ENCODE data around the gene RNF152. TPM values are rescaled to one million over a fixed set of nuclear protein-coding genes. Genes with fewer than 3 reads are reported as not detected.
A peak's percentile ranks its signal among the peaks of the same experiment; 100 is the strongest.

The RNF152 gene
- total RNA-seq, 1 donor from 2014 or later, result 76.4 TPM

GRCh38 chr18:61833978-61834377 lies 58.8 kb downstream of the RNF152 start:
- DNase-seq (ENCODE audit: extremely low spot score, unreplicated experiment), result no peak
- H3K36me3 Mint-ChIP-seq (ENCODE audit: unreplicated experiment), result peaks cover 39% of the 10 kb centered on the region
- peaks cover 63% of the 10 kb centered on the region for H3K4me1 Mint-ChIP-seq (ENCODE audit: unreplicated experiment)
- no peak overlapping the region for H3K4me3 Mint-ChIP-seq (ENCODE audit: unreplicated experiment)
- peaks cover 11% of the 10 kb centered on the region for H3K9me3 Mint-ChIP-seq (ENCODE audit: unreplicated experiment)
- H3K27ac Mint-ChIP-seq (ENCODE audit: unreplicated experiment), result peak overlapping the region; percentile 84
- H3K27me3 Mint-ChIP-seq (ENCODE audit: unreplicated experiment), result no peaks in the 10 kb centered on the region
- TF ChIP-seq, protein P1, sequence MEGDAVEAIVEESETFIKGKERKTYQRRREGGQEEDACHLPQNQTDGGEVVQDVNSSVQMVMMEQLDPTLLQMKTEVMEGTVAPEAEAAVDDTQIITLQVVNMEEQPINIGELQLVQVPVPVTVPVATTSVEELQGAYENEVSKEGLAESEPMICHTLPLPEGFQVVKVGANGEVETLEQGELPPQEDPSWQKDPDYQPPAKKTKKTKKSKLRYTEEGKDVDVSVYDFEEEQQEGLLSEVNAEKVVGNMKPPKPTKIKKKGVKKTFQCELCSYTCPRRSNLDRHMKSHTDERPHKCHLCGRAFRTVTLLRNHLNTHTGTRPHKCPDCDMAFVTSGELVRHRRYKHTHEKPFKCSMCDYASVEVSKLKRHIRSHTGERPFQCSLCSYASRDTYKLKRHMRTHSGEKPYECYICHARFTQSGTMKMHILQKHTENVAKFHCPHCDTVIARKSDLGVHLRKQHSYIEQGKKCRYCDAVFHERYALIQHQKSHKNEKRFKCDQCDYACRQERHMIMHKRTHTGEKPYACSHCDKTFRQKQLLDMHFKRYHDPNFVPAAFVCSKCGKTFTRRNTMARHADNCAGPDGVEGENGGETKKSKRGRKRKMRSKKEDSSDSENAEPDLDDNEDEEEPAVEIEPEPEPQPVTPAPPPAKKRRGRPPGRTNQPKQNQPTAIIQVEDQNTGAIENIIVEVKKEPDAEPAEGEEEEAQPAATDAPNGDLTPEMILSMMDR (IDR thresholded peaks at IDR 0.05), result no peak

DNA sequence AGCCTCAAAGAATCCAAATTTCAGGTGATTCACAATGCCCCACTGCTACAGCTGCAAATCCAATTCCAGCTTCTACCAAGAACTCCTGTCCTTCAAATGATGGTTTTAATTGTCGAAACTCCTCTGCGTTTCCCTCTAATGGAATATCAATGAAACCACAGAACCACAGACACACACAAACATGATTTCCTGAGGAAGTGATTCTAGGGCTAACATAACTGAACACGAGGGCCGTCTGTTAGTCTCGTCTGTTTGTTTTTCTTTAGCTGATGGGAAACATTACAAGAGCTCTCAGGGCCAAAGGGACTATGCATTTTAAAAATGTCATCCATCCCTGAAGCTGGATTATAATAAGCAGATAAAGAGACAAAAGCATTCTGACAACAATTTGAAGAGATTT lies 59.4 kb downstream of the RNF152 start:
- Mint-ChIP-seq H3K27me3 (ENCODE audit: unreplicated experiment) (no peaks in the 10 kb centered on the region), H3K36me3 (ENCODE audit: unreplicated experiment) (peaks cover 35% of the 10 kb centered on the region), H3K4me1 (ENCODE audit: unreplicated experiment) (peaks cover 65% of the 10 kb centered on the region), H3K9me3 (ENCODE audit: unreplicated experiment) (peaks cover 11% of the 10 kb centered on the region), H3K4me3 (ENCODE audit: unreplicated experiment) (peak overlapping the region; percentile 30), H3K27ac (ENCODE audit: unreplicated experiment) (peak overlapping the region; percentile 84)
- DNase-seq (ENCODE audit: extremely low spot score, unreplicated experiment), result no peak
- TF ChIP-seq, protein P1 (IDR thresholded peaks at IDR 0.05), result no peak

GRCh38 chr18:61832858-61833257 lies 59.9 kb downstream of the RNF152 start:
- H3K36me3 Mint-ChIP-seq (ENCODE audit: unreplicated experiment), result peaks cover 30% of the 10 kb centered on the region
- H3K27ac Mint-ChIP-seq (ENCODE audit: unreplicated experiment), result peak overlapping the region; percentile 84
- peaks cover 66% of the 10 kb centered on the region for H3K4me1 Mint-ChIP-seq (ENCODE audit: unreplicated experiment)
- H3K9me3 Mint-ChIP-seq (ENCODE audit: unreplicated experiment), result peaks cover 11% of the 10 kb centered on the region
- H3K27me3 Mint-ChIP-seq (ENCODE audit: unreplicated experiment), result no peaks in the 10 kb centered on the region
- no peak overlapping the region for H3K4me3 Mint-ChIP-seq (ENCODE audit: unreplicated experiment)
- TF ChIP-seq, protein P1 (IDR thresholded peaks at IDR 0.05), result no peak
- DNase-seq (ENCODE audit: extremely low spot score, unreplicated experiment), result no peak

- H3K36me3 Mint-ChIP-seq (ENCODE audit: unreplicated experiment), result peaks cover 20% of the 10 kb centered on the region
- peaks cover 11% of the 10 kb centered on the region for H3K9me3 Mint-ChIP-seq (ENCODE audit: unreplicated experiment)
- TF ChIP-seq, protein P1 (IDR thresholded peaks at IDR 0.05), result no peak
- DNase-seq (ENCODE audit: extremely low spot score, unreplicated experiment), result no peak
- H3K27me3 Mint-ChIP-seq (ENCODE audit: unreplicated experiment), result no peaks in the 10 kb centered on the region
- H3K4me3 Mint-ChIP-seq (ENCODE audit: unreplicated experiment), result no peak overlapping the region
- peaks cover 78% of the 10 kb centered on the region for H3K4me1 Mint-ChIP-seq (ENCODE audit: unreplicated experiment)
- peak overlapping the region; percentile 70 for H3K27ac Mint-ChIP-seq (ENCODE audit: unreplicated experiment)
Observed at GRCh38 chr18:61831071-61831470, 61.7 kb downstream of the RNF152 start.

GRCh38 chr18:61829108-61829507 lies 63.7 kb downstream of the RNF152 start:
- Mint-ChIP-seq H3K4me1 (ENCODE audit: unreplicated experiment) (peaks cover 85% of the 10 kb centered on the region), H3K4me3 (ENCODE audit: unreplicated experiment) (no peak overlapping the region), H3K36me3 (ENCODE audit: unreplicated experiment) (peaks cover 8% of the 10 kb centered on the region), H3K27me3 (ENCODE audit: unreplicated experiment) (no peaks in the 10 kb centered on the region), H3K27ac (ENCODE audit: unreplicated experiment) (peak overlapping the region; percentile 34), H3K9me3 (ENCODE audit: unreplicated experiment) (no peaks in the 10 kb centered on the region)
- DNase-seq (ENCODE audit: extremely low spot score, unreplicated experiment), result no peak
- TF ChIP-seq, protein P1 (IDR thresholded peaks at IDR 0.05), result no peak

All from osteocyte (in vitro differentiated cells).